Kidney epithelial cell (primary cell): ENCODE measurements around the gene MFSD6L. TPM values are rescaled to one million over a fixed set of nuclear protein-coding genes. Genes with fewer than 3 reads are reported as not detected.

Experiments used
- DNase-seq: peaks from one replicate; pipeline ENCODE4 v3.0.0-alpha.2; 2010; ENCODE audit warnings: low read depth
- H3K27me3 ChIP-seq: 2 replicates; pipeline ENCODE4 v1.6.0; 2011; ENCODE audit warnings: low read length; ENCODE audit not compliant: control insufficient read depth, insufficient read depth
- H3K36me3 ChIP-seq: 2 replicates; pipeline ENCODE4 v1.5.1; 2011; ENCODE audit warnings: low read length; ENCODE audit not compliant: control insufficient read depth, insufficient read depth
- H3K4me3 ChIP-seq: 2 replicates; pipeline ENCODE4 v1.5.1; 2011; ENCODE audit warnings: low read depth, mild to moderate bottlenecking, control low read depth, low read length
- CTCF ChIP-seq: IDR thresholded peaks from 2 replicates; pipeline ENCODE4 v1.5.1; 2011; ENCODE audit warnings: mild to moderate bottlenecking, moderate library complexity, low read length, control low read depth, inconsistent platforms; ENCODE audit not compliant: insufficient read depth, poor library complexity, severe bottlenecking
- total RNA-seq: library from RNA; depleted of rRNA; stranded (reverse); fragments of >200 nt; gene quantifications from 2 replicates; pipeline ENCODE4 v1.2.3, GENCODE V29; 2015

The MFSD6L gene
- total RNA-seq, 1 donor from 2014 or later: 0.54 TPM

DNA sequence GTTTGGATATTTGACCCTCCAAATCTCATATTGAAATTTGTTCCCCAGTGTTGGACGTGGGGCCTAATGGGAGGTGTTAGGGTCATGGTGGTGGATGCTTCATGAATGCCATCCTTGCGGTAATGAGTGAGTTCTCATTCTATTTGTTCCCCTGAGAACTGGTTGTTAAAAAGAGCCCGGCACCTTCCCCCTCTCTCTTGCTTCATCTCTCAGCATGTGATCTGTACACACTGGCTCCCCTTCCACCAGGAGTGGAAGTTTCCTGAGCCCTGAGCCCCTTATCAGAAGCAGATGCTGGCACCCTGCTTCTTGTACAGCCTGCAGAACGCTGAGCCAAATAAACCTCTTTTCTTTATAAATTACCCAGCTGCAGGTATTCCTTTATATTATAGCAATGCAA lies 42.7 kb upstream of the MFSD6L start:
- Histone ChIP-seq H3K27me3 (no peaks in the 10 kb centered on the region), H3K36me3 (no peaks in the 10 kb centered on the region), H3K4me3 (no peak overlapping the region)
- no peak for TF ChIP-seq CTCF
- no peak for DNase-seq

- no peak overlapping the region for H3K4me3 ChIP-seq
- H3K27me3 ChIP-seq: no peaks in the 10 kb centered on the region
- no peak for DNase-seq
- H3K36me3 ChIP-seq: no peaks in the 10 kb centered on the region
- no peak for TF ChIP-seq CTCF
Measured at GRCh38 chr17:8839410-8839935, 40.3 kb upstream of the MFSD6L start.

DNA sequence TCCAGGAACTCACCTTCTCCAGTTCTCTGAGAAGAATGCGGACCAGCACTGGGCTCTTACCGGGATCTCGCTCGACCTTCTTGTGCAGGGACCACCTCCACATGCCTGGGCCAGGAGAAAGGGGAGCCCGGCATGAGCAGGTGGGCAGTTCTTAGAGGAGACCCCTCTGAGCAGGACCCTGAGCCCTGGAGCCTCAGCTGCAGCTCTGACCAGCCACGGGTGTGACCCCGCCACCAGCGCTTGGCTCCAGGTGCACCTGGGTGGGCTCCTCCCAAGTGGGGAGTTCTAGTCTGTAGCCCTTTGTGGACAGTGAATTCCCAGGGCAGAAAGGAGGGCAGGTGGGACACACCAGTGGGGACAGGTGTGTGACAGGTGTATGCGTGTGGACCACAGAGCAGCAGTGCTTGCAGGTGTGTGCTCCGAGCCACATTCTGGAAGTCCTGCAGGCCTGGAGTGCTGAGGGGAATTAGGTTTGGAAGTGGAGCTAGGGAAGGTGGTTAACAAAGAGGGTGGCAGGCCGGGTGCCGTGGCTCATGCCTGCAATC lies 39.5 kb upstream of the MFSD6L start:
- H3K36me3 ChIP-seq: no peaks in the 10 kb centered on the region

DNA sequence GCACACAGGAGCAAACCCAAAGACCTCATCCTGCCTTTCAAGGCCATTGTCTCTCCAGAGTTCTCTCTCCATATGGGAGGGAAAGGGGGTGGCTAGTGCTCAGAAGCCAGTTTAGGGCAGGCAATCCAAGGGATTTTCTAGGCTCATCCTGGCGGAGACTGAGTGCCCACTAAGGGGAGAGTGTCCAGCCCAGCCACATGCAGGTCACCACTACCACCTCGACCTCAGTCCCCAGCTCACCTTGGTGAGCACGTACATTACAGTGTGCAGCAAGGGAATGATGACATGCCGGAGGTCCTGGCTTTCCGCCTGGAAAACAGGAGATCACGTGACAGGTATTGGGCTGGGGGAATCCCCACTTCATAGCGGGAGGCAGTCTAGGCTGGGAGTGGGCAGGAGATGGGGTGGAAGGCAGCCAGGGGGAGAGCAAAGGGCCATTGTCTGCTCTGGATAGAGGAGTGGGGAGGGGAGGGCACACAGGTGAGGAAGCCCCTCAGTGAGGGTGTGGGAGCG lies 38.5 kb upstream of the MFSD6L start:
- DNase-seq: no peak
- Histone ChIP-seq H3K36me3 (no peaks in the 10 kb centered on the region), H3K27me3 (peaks cover 5% of the 10 kb centered on the region), H3K4me3 (no peak overlapping the region)
- no peak for TF ChIP-seq CTCF

More for the DNA sequence above, 39.5 kb upstream of the MFSD6L start:
- TF ChIP-seq CTCF: no peak
- H3K27me3 ChIP-seq: no peaks in the 10 kb centered on the region
- H3K4me3 ChIP-seq: no peak overlapping the region
- no peak for DNase-seq

- Histone ChIP-seq H3K27me3 (peaks cover 5% of the 10 kb centered on the region), H3K4me3 (no peak overlapping the region), H3K36me3 (no peaks in the 10 kb centered on the region)
- TF ChIP-seq CTCF: no peak
- peak; percentile 25 for DNase-seq
Measured at GRCh38 chr17:8836821-8837562, 37.8 kb upstream of the MFSD6L start.
